CD4-positive, alpha-beta T cell treated with Interferon alpha-2 for 1 hour (primary cell): Measurements from ENCODE around the gene FBXO7.

Source experiments
- DNase-seq, 2 donors: peaks; one replicate each; pipeline ENCODE4 v3.0.0-alpha.2; 2020 to 2022

The FBXO7 gene

GRCh38 chr22:32532820-32533128 is 58.2 kb downstream of the FBXO7 start:
- no peak for DNase-seq

GRCh38 chr22:32533265-32534111 is 58.9 kb downstream of the FBXO7 start:
- no peak for DNase-seq

GRCh38 chr22:32534252-32535235 is 59.9 kb downstream of the FBXO7 start:
- DNase-seq: no peak

DNA sequence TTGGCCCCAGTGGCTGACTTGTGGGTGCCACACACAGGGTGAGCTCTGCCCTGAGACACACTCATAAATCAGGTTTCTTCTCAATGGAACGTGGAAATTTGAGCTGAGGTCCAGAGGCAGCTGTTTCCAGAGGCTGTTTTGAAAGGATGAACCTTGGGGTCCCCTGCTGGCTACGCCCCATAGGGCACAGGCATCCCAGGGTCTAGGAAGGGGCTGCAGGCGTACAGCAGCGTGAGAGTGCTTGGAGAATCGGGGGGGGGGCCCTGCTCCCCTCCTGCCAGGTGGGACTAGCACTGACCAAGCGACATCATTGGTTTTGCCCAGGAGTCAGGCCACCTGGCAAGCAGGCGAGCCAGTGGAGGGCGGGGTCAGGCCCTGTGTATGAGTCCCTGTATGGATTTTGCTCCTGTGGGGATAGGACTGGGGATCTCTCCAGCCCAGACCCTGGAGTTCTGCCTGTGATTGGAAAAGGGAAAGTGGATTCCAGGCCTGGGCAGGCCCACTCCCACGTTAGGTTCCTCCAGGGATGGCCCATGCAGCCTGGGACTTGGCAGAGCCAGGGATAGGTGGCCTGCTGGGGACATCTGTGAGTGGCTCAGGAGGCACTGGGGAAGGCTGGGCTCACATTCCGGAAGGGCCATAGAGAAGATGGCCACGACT is 61.0 kb downstream of the FBXO7 start:
- no peak for DNase-seq

- no peak for DNase-seq
Observed at GRCh38 chr22:32536352-32536751, 61.7 kb downstream of the FBXO7 start.

DNA sequence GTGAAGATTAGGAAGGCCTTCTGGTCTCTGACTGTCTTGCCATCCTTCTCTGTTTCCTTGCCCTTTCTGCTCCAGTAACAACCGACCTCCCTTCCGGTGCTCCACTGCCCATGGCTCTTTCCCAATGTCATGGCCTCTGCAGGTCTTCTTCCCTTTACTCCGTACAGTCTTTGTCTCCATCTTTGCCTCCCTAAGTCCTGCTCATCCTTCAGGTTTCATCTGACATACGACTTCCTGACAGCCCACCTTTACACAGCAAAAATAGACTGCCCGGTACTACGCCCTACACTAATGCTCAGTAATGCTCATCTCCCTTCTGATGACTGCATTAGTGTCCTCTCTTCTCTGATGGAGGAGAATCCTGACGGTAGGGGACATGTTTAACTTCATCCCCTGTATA is 63.9 kb downstream of the FBXO7 start:
- no peak for DNase-seq

DNA sequence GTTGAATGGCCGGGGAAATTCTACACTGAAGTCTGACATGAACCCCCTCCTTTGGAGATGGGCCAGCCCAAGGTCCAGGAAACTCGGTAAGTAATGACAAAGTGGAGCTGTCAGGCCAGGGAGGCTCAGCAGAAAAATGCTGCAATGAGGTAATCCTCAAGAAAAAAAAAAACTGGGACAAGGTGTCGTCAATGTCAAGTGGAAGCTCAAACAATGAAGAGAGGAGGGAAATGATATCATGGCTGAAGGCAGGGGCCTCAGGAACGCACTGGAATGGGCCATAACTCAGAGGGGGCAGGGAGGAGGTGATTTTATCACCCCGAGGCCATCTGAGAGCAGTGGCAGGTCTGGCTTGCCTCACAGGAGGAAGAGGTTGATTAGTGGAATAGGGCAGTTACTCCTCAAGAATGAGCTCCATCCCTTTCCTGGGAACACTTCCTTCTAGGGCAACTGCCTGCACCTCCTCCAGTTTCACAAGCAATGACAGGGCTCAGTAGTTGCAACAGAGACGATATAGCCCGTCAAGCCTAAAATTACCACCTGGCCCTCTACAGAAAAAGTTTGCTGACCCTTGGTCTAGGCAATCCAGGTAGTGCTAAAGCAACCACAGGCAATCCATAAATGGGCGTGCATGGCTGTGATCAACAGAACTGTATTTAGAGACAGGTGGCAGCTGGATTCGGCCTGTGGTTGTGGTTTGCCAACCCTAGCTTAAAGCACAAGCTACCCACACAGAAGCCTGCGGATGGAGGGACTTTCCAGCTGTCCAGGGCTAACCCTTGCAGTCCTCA is 65.2 kb downstream of the FBXO7 start:
- no peak for DNase-seq

DNA sequence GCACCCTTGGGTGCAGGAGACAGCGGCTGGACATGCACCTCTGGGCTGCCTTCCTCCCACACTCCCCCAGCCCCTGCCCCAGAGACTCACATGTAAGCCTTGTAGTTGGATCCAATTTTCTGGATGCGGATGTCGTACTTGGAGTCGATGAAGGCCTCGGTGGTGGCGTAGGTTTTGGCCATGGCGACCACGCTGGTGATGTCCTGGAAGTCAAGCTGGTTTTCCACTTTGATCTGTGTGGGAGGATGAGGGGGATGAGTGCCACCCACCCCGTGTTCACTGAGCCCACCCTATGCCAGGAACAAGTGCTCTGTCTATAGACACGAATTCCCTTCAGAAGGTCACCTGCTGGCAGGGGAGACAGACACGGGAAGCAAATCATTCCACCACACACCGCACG is 66.9 kb downstream of the FBXO7 start:
- DNase-seq: no peak

- DNase-seq: no peak
Observed at GRCh38 chr22:32542066-32542676, 67.6 kb downstream of the FBXO7 start.

DNA sequence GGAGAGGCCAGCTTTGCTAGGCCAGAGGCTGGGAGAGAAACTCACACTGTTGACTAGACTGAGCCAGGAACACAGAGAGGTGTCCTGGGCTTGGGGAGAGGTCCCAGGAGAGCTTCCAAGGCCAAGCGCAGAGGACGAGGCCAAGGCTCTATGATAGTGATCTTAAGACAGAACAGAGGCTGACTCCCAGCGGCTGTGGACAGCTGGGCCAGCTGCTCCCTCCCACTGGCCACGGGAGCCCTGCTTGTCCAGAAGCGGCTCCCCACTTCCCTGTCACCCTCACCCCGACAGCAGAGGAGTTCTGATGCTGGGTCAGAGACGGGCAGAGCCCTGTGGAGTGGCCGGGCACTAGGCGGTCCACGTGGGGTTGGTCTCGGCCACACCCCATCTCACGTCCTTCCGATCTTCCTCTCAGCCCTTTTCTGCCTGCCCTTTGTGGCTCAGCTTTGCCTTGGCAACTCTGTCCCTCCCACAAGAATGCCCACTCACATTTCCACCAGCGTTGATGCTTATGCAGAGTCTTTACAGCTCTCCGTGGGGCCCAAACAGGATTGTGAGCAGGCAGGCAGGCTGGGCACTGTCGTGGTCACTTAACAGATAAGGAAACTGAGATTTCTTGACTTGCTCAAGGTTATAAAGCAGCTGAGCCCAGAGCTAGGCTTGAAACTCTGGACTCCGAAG is 68.2 kb downstream of the FBXO7 start:
- no peak for DNase-seq

DNA sequence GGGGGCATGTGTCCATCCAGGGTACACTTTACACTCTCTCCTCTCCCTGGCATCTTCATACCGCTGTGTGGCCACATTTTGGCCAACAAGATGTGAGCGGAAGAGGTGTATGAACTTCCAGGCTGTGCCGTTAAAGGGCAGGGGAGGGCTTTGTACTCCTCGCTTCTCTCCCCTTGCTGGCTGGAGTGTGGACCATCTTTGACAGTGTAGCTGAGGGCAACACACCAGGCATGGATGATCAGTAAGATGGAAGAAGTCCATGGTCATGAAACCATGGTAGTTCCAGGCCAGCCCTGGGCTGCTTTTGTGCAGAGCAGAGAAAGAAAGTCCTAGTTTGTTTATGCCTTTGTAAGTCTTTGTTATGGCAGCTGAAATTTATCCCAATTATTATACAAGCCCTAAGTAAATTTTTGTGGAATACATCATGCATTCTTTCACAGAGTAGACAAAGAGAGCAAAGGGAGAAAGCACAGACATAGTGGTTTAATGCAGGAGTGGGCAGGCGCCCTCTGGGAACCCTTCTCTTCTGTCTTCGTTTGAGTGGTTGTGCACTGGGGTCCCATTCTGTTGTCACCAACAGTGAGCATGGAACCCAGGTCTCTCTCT is 70.4 kb downstream of the FBXO7 start:
- no peak for DNase-seq

GRCh38 chr22:32545801-32546200 is 71.2 kb downstream of the FBXO7 start:
- DNase-seq: no peak

- DNase-seq: no peak
Observed at GRCh38 chr22:32546496-32546895, 71.9 kb downstream of the FBXO7 start.

DNA sequence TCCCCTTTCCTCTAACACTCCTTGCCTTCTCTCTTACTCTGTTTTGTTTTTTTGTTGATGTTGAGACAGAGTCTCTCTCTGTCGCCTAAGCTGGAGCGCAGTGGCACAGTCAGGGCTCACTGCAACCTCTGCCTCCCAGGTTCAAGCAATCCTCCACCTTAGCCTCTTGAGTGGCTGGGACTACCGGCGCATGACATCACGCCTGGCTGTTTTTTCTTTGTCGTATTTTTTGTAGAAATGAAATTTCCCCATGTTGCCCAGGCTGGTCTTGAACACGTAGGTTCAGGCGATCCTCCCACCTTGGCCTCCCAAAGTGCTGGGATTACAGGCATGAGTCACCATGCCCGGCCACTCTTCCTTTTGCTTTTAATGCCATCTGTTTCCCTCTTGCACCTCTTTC is 72.3 kb downstream of the FBXO7 start:
- DNase-seq: no peak

DNA sequence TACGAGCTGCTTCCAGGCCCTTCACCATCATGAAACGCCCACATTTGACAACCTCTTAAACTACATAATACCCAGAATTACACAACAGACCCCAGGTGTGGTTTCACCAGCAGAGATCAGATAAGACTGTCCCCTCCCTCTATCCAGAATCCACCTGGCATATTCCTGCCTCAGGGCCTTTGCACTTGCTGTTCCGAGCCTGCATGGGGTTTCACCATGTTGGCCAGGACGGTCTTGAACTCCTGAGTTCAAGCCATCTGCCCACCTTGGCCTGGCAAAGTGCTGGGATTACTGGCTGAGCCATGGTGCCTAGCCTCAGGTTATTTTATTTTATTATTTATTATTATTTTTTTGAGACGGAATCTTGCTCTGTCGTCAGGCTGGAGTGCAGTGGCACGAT is 73.4 kb downstream of the FBXO7 start:
- no peak for DNase-seq
